K562 (cell line): ENCODE measurements around the gene SLC7A14. TPM values are rescaled to one million over a fixed set of nuclear protein-coding genes. Genes with fewer than 3 reads are reported as not detected.

Source experiments
- BACH1 ChIP-seq: fragments of 200-800 bp; sonication (Bioruptor generic); IDR thresholded peaks from 2 replicates; pipeline ENCODE4 v1.6.1; 2016; ENCODE audit warnings: missing genetic modification characterization, missing compliant biosample characterization
- CHCHD3 ChIP-seq: fragments of 250-450 bp; sonication (Bioruptor Pico); IDR thresholded peaks from 2 replicates; pipeline ENCODE4 v2.1.2; 2022; ENCODE audit warnings: mild to moderate bottlenecking
- FOSL1 ChIP-seq: fragments of 200-800 bp; sonication (Bioruptor generic); conservative IDR thresholded peaks from 2 replicates; pipeline ENCODE4 v1.6.1; 2016; ENCODE audit warnings: missing genetic modification characterization, missing compliant biosample characterization
- FOXM1 ChIP-seq, 2 experiments: fragments of 450-650 bp in 1 of 2; sonication (generic) in 1 of 2; formaldehyde crosslinking in 1 of 2; IDR thresholded peaks; 2 replicates each; pipeline versions ENCODE4 v1.6.1 to v1.9.0; 2017 to 2022; ENCODE audit warnings: low read depth in 2 of 2, mild to moderate bottlenecking in 2 of 2, missing genetic modification reagents in 1 of 2, moderate library complexity in 1 of 2
- HDAC8 ChIP-seq: fragments of 450-650 bp; IDR thresholded peaks from 2 replicates; pipeline ENCODE4 v1.6.1; 2016; ENCODE audit warnings: mild to moderate bottlenecking, missing genetic modification characterization, moderate library complexity, missing compliant biosample characterization
- MYC ChIP-seq, 2 experiments: fragments of 250-450 bp in 1 of 2; sonication (Bioruptor Pico) in 1 of 2; IDR thresholded peaks; 2 replicates each; pipeline versions ENCODE4 v1.5.1 to v1.6.1; 2012 to 2021; ENCODE audit warnings: low read depth in 2 of 2, borderline replicate concordance in 1 of 2, improper control_type of control experiment in 1 of 2, low read length in 1 of 2, mild to moderate bottlenecking in 1 of 2, moderate library complexity in 1 of 2
- NR2C2 ChIP-seq, 2 experiments: fragments of 200-800 bp in 1 of 2; sonication (Bioruptor generic) in 1 of 2; sonication (generic) in 1 of 2; formaldehyde crosslinking in 1 of 2; IDR thresholded peaks; 2 replicates each; pipeline versions ENCODE4 v1.6.1 to v1.8.0; 2016 to 2022; ENCODE audit warnings: mild to moderate bottlenecking in 1 of 2, missing compliant biosample characterization in 1 of 2, missing genetic modification characterization in 1 of 2, missing genetic modification reagents in 1 of 2
- NRF1 ChIP-seq, 2 experiments: fragments of 450-650 bp; IDR thresholded peaks in 1 of 2; conservative IDR thresholded peaks in 1 of 2; 2 replicates each; pipeline ENCODE4 v1.6.1; 2014; ENCODE audit warnings: mild to moderate bottlenecking in 2 of 2
- SMARCE1 ChIP-seq: fragments of 450-650 bp; IDR thresholded peaks from 2 replicates; pipeline ENCODE4 v1.7.1; 2016; ENCODE audit warnings: mild to moderate bottlenecking
- ZNF174 ChIP-seq: fragments of 250-450 bp; sonication (Bioruptor Pico); IDR thresholded peaks from 2 replicates; pipeline ENCODE4 v1.4.0; 2020; ENCODE audit warnings: mild to moderate bottlenecking
- ZNF436 ChIP-seq: fragments of 250-450, 450-650 bp; sonication (Bioruptor Pico); formaldehyde crosslinking; IDR thresholded peaks from 2 replicates; pipeline ENCODE4 v1.7.0; 2020; ENCODE audit warnings: mild to moderate bottlenecking
- polyA plus RNA-seq, 8 experiments: library from polyadenylated mRNA; depleted of rRNA in 4 of 8; stranded (reverse) in 5 of 8; unstranded in 3 of 8; fragments of >200 nt; fragmentation: Nextera tagmentation in 2 of 8; fragmentation: Illumina TruSeq in 1 of 8; extraction: Ambion mirVana in 2 of 8; extraction: Trizol in 1 of 8; gene quantifications; 2 replicates each; pipeline versions ENCODE4 v1.2.1 to v1.2.3, GENCODE V29; 2011 to 2014; ENCODE audit warnings: inconsistent platforms in 1 of 8, missing spikeins in 1 of 8
- total RNA-seq, 7 experiments: library from RNA; depleted of rRNA in 6 of 7; stranded (reverse); fragments of >200 nt in 6 of 7; fragmentation: Illumina TruSeq in 2 of 7; extraction: Trizol in 2 of 7; gene quantifications; 2 replicates each; pipeline versions ENCODE4 v1.2.1 to v1.2.3, GENCODE V29; 2011 to 2021; ENCODE audit warnings: low replicate concordance in 1 of 7
- TF ChIP-seq, protein P1 (sequence below): fragments of 450-650 bp; formaldehyde crosslinking; conservative IDR thresholded peaks from 2 replicates; pipeline ENCODE4 v1.4.0; 2022; ENCODE audit warnings: mild to moderate bottlenecking, missing genetic modification characterization
- TF ChIP-seq, protein P2 (sequence below): IDR thresholded peaks from 2 replicates; pipeline ENCODE4 v1.6.1; 2016; ENCODE audit warnings: missing genetic modification characterization, missing compliant biosample characterization
- TF ChIP-seq, protein P3 (sequence below), 2 experiments: IDR thresholded peaks; 2 replicates each; pipeline ENCODE4 v1.6.1; 2011; ENCODE audit warnings: borderline replicate concordance in 1 of 2, control low read depth in 1 of 2, low read depth in 1 of 2, low read length in 1 of 2, mild to moderate bottlenecking in 1 of 2, mixed read lengths in 1 of 2, moderate library complexity in 1 of 2; ENCODE audit not compliant: insufficient read depth in 1 of 2, insufficient read length in 1 of 2, poor library complexity in 1 of 2, severe bottlenecking in 1 of 2; ENCODE audit errors: extremely low read depth in 1 of 2
- TF ChIP-seq, protein P4 (sequence below): fragments of 250-450 bp; sonication (Bioruptor Pico); IDR thresholded peaks from 2 replicates; pipeline ENCODE4 v1.5.0; 2020; ENCODE audit warnings: mild to moderate bottlenecking
- TF ChIP-seq, protein P5 (sequence below): fragments of 450-650 bp; IDR thresholded peaks from 2 replicates; pipeline ENCODE4 v1.6.1; 2016; ENCODE audit warnings: borderline replicate concordance

Gene SLC7A14
- total and polyA plus RNA-seq, 9 of the 15 experiments (the other 6 are each of a cell fraction or from before 2014, with no cell fraction given): not detected

DNA sequence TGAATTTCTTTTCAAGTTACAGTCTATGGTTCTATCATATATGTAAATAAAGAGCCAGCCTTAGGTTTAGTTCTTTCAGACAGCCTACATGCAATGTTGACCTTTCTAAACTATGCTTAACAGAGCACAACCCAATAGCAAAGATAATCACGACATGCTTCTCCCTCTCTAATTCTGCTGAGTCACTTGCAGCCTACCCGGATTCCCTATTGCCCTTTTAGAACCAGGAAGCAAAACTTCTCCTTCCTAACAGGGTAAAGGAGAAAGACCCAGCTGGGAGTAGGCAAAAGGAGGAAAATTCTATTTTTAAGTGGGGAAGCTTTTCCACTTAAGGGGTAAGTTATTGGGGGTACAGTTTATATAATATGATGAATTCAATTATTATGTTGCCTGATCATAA, 79.3 kb downstream of the SLC7A14 start (continued):
- TF ChIP-seq, protein P1, sequence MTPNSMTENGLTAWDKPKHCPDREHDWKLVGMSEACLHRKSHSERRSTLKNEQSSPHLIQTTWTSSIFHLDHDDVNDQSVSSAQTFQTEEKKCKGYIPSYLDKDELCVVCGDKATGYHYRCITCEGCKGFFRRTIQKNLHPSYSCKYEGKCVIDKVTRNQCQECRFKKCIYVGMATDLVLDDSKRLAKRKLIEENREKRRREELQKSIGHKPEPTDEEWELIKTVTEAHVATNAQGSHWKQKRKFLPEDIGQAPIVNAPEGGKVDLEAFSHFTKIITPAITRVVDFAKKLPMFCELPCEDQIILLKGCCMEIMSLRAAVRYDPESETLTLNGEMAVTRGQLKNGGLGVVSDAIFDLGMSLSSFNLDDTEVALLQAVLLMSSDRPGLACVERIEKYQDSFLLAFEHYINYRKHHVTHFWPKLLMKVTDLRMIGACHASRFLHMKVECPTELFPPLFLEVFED: no peak
- TF ChIP-seq NRF1 (conservative IDR thresholded peaks at IDR 0.05 in 1 of 2, IDR thresholded peaks at IDR 0.05 in 1 of 2) (no peak), FOXM1 (IDR thresholded peaks at IDR 0.05; ENCODE audit: low read depth) (0 out of 2 replicates have a peak, but pooled peaks have one; percentile 61), FOXM1 (CRISPR knock-in tag; IDR thresholded peaks at IDR 0.05; ENCODE audit: low read depth) (no peak), MYC (IDR thresholded peaks at IDR 0.05; ENCODE audit: low read depth, low read length) (no peak), MYC (CRISPR knock-in tag; IDR thresholded peaks at IDR 0.05; ENCODE audit: borderline replicate concordance, low read depth) (no peak), ZNF436 (no peak), BACH1 (tag) (peak; percentile 92), CHCHD3 (no peak), SMARCE1 (peak; percentile 55; the same call in 1 of the 2 replicates), FOSL1 (no peak), HDAC8 (tag) (no peak), ZNF174 (no peak), NR2C2 (CRISPR knock-in tag; IDR thresholded peaks at IDR 0.05) (no peak), NR2C2 (tag; IDR thresholded peaks at IDR 0.05) (peak; percentile 79)
- TF ChIP-seq, protein P2, sequence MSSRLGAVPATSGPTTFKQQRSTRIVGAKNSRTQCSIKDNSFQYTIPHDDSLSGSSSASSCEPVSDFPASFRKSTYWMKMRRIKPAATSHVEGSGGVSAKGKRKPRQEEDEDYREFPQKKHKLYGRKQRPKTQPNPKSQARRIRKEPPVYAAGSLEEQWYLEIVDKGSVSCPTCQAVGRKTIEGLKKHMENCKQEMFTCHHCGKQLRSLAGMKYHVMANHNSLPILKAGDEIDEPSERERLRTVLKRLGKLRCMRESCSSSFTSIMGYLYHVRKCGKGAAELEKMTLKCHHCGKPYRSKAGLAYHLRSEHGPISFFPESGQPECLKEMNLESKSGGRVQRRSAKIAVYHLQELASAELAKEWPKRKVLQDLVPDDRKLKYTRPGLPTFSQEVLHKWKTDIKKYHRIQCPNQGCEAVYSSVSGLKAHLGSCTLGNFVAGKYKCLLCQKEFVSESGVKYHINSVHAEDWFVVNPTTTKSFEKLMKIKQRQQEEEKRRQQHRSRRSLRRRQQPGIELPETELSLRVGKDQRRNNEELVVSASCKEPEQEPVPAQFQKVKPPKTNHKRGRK (tag): peak; percentile 84
- TF ChIP-seq, protein P3, sequence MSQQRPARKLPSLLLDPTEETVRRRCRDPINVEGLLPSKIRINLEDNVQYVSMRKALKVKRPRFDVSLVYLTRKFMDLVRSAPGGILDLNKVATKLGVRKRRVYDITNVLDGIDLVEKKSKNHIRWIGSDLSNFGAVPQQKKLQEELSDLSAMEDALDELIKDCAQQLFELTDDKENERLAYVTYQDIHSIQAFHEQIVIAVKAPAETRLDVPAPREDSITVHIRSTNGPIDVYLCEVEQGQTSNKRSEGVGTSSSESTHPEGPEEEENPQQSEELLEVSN (IDR thresholded peaks at IDR 0.05; ENCODE audit: borderline replicate concordance in 1 of 2, extremely low read depth in 1 of 2, insufficient read depth in 1 of 2, insufficient read length in 1 of 2, low read depth in 1 of 2, low read length in 1 of 2, poor library complexity in 1 of 2, severe bottlenecking in 1 of 2): peak in 1 of 2 experiments; percentile 19
- TF ChIP-seq, protein P4, sequence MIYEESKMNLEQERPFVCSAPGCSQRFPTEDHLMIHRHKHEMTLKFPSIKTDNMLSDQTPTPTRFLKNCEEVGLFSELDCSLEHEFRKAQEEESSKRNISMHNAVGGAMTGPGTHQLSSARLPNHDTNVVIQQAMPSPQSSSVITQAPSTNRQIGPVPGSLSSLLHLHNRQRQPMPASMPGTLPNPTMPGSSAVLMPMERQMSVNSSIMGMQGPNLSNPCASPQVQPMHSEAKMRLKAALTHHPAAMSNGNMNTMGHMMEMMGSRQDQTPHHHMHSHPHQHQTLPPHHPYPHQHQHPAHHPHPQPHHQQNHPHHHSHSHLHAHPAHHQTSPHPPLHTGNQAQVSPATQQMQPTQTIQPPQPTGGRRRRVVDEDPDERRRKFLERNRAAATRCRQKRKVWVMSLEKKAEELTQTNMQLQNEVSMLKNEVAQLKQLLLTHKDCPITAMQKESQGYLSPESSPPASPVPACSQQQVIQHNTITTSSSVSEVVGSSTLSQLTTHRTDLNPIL: no peak
- TF ChIP-seq, protein P5, sequence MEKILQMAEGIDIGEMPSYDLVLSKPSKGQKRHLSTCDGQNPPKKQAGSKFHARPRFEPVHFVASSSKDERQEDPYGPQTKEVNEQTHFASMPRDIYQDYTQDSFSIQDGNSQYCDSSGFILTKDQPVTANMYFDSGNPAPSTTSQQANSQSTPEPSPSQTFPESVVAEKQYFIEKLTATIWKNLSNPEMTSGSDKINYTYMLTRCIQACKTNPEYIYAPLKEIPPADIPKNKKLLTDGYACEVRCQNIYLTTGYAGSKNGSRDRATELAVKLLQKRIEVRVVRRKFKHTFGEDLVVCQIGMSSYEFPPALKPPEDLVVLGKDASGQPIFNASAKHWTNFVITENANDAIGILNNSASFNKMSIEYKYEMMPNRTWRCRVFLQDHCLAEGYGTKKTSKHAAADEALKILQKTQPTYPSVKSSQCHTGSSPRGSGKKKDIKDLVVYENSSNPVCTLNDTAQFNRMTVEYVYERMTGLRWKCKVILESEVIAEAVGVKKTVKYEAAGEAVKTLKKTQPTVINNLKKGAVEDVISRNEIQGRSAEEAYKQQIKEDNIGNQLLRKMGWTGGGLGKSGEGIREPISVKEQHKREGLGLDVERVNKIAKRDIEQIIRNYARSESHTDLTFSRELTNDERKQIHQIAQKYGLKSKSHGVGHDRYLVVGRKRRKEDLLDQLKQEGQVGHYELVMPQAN: no peak
